CD4-positive, alpha-beta memory T cell (primary cell): ENCODE data around the gene OGDHL. TPM values are rescaled to one million over a fixed set of nuclear protein-coding genes. Genes with fewer than 3 reads are reported as not detected.
"Not testable (repeated sequence)": the region's sequence is repeated elsewhere in the genome, so short reads cannot be mapped to it uniquely, and the experiment has no call there.

ENCODE experiments used
- CTCF ChIA-PET: fragments of 350-600 bp; sonication (Branson Sonifier 250); formaldehyde crosslinking; loops from one replicate; lab custom pipeline; 2021; ENCODE audit warnings: inconsistent platforms; ENCODE audit not compliant: partially characterized antibody; lab: Charles Lee
- POLR2A ChIA-PET: fragments of 350-600 bp; sonication (Branson Sonifier 250); formaldehyde crosslinking; loops from one replicate; lab custom pipeline; 2021; ENCODE audit not compliant: partially characterized antibody; lab: Charles Lee
- DNase-seq, 5 donors: peaks; one replicate each; pipeline versions ENCODE4 v3.0.0 to v3.0.0-alpha.2; 2020 to 2022; ENCODE audit warnings: mixed read lengths in 1 of 5
- H3K27ac ChIP-seq: one replicate; pipeline ENCODE4 v1.7.0; 2013; ENCODE audit warnings: low read depth, low read length
- H3K27me3 ChIP-seq: 2 replicates; pipeline ENCODE4 v1.7.0; 2013; ENCODE audit warnings: mild to moderate bottlenecking, low read length, moderate library complexity; ENCODE audit not compliant: insufficient read depth
- H3K36me3 ChIP-seq: 2 replicates; pipeline ENCODE4 v1.7.0; 2013; ENCODE audit warnings: mild to moderate bottlenecking, low read length, moderate library complexity; ENCODE audit not compliant: insufficient read depth
- H3K4me1 ChIP-seq: 2 replicates; pipeline ENCODE4 v1.7.0; 2013; ENCODE audit warnings: mild to moderate bottlenecking, low read length, moderate library complexity; ENCODE audit not compliant: insufficient read depth
- H3K4me3 ChIP-seq, 2 donors: one replicate each; pipeline ENCODE4 v1.7.0; 2013; ENCODE audit warnings: low read length in 2 of 2, mild to moderate bottlenecking in 1 of 2
- H3K9me3 ChIP-seq, 2 donors: one replicate each; pipeline ENCODE4 v1.7.0; 2013; ENCODE audit warnings: low read length in 2 of 2, control low read depth in 1 of 2; ENCODE audit not compliant: control insufficient read depth in 1 of 2
- H3K27ac Mint-ChIP-seq, 7 donors: one replicate each; pipeline ENCODE4 v1.8.0; 2020 to 2021; ENCODE audit warnings: mixed read lengths in 7 of 7, mild to moderate bottlenecking in 6 of 7, inconsistent platforms in 3 of 7, moderate library complexity in 3 of 7
- H3K27me3 Mint-ChIP-seq, 2 donors: one replicate each; pipeline ENCODE4 v1.8.0; 2020 to 2021; ENCODE audit warnings: mixed read lengths in 2 of 2
- H3K36me3 Mint-ChIP-seq, 2 donors: one replicate each; pipeline ENCODE4 v1.8.0; 2020 to 2021; ENCODE audit warnings: mixed read lengths in 2 of 2, inconsistent platforms in 1 of 2, mild to moderate bottlenecking in 1 of 2
- H3K4me1 Mint-ChIP-seq, 4 donors: one replicate each; pipeline ENCODE4 v1.8.0; 2020 to 2021; ENCODE audit warnings: mixed read lengths in 4 of 4, mild to moderate bottlenecking in 1 of 4
- H3K4me3 Mint-ChIP-seq, 8 donors: one replicate each; pipeline ENCODE4 v1.8.0; 2020 to 2021; ENCODE audit warnings: mixed read lengths in 8 of 8, mild to moderate bottlenecking in 7 of 8, moderate library complexity in 6 of 8, inconsistent platforms in 3 of 8
- H3K9me3 Mint-ChIP-seq, 8 donors: one replicate each; pipeline ENCODE4 v1.8.0; 2020 to 2021; ENCODE audit warnings: mixed read lengths in 8 of 8, mild to moderate bottlenecking in 5 of 8, inconsistent platforms in 3 of 8, moderate library complexity in 1 of 8
- intact Hi-C: fragments of 100-400 bp; cut with micrococcal nuclease; formaldehyde crosslinking; loops from one replicate; pipeline ENCODE4 v1.15.1; 2023
- polyA plus RNA-seq, 2 donors: library from polyadenylated mRNA; unstranded; fragments of 300-500 nt; fragmentation: Illumina TruSeq; gene quantifications; one replicate each; pipeline ENCODE4 v1.2.3, GENCODE V29; 2021
- total RNA-seq, 2 experiments: library from RNA; stranded (reverse); gene quantifications; one replicate each; pipeline ENCODE4 v1.2.3, GENCODE V29; 2021

Gene OGDHL
- total and polyA plus RNA-seq, 4 experiments from 2014 or later, result not detected

- peaks cover 20% of the 10 kb centered on the region in 2 donors for H3K27me3 Mint-ChIP-seq
- H3K27ac ChIP-seq, result no peak overlapping the region
- H3K4me3 ChIP-seq, result no peak overlapping the region
- no peaks in the 10 kb centered on the region for H3K36me3 ChIP-seq
- intact Hi-C loops, result no loop called here
- no peak overlapping the region for H3K4me3 Mint-ChIP-seq
- ChIA-PET CTCF (no interaction called here), POLR2A (no interaction called here)
- DNase-seq, result no peak
- no peak overlapping the region for H3K27ac Mint-ChIP-seq
- H3K9me3 Mint-ChIP-seq, result no peaks in the 10 kb centered on the region
- H3K27me3 ChIP-seq, result no peaks in the 10 kb centered on the region
- H3K4me1 ChIP-seq, result no peaks in the 10 kb centered on the region
- no peaks in the 10 kb centered on the region for H3K36me3 Mint-ChIP-seq
- peaks cover 0 to 9% (median under 1%) of the 10 kb centered on the region in 4 donors for H3K4me1 Mint-ChIP-seq
- no peaks in the 10 kb centered on the region for H3K9me3 ChIP-seq
These were observed 5.5 kb downstream of the OGDHL start for GRCh38 chr10:49756641-49757040.

GRCh38 chr10:49756031-49756430, 6.1 kb downstream of the OGDHL start:
- H3K4me1 ChIP-seq, result no peaks in the 10 kb centered on the region
- H3K9me3 Mint-ChIP-seq, result no peaks in the 10 kb centered on the region
- ChIA-PET POLR2A (no interaction called here), CTCF (no interaction called here)
- no peaks in the 10 kb centered on the region for H3K27me3 ChIP-seq
- DNase-seq, result no peak
- H3K27ac Mint-ChIP-seq, result no peak overlapping the region
- no peaks in the 10 kb centered on the region for H3K9me3 ChIP-seq
- H3K4me1 Mint-ChIP-seq, result peaks cover 0 to 3% (median 0%) of the 10 kb centered on the region in 4 donors
- peaks cover 19 to 21% of the 10 kb centered on the region in 2 donors for H3K27me3 Mint-ChIP-seq
- intact Hi-C loops, result no loop called here
- no peaks in the 10 kb centered on the region for H3K36me3 Mint-ChIP-seq
- no peak overlapping the region for H3K27ac ChIP-seq
- H3K4me3 ChIP-seq, result no peak overlapping the region
- no peaks in the 10 kb centered on the region for H3K36me3 ChIP-seq
- no peak overlapping the region for H3K4me3 Mint-ChIP-seq

GRCh38 chr10:49754951-49755350, 7.2 kb downstream of the OGDHL start:
- H3K27me3 Mint-ChIP-seq, result peaks cover 17 to 18% of the 10 kb centered on the region in 2 donors
- H3K9me3 ChIP-seq, H3K27me3 ChIP-seq, H3K4me1 ChIP-seq, CTCF ChIA-PET, H3K9me3 Mint-ChIP-seq, H3K27ac Mint-ChIP-seq, H3K36me3 ChIP-seq, DNase-seq, H3K4me3 Mint-ChIP-seq, POLR2A ChIA-PET, intact Hi-C loops, H3K36me3 Mint-ChIP-seq, H3K27ac ChIP-seq, H3K4me3 ChIP-seq, H3K4me1 Mint-ChIP-seq: not testable (repeated sequence)

GRCh38 chr10:49752584-49752983, 9.5 kb downstream of the OGDHL start:
- ChIA-PET CTCF (no interaction called here), POLR2A (no interaction called here)
- Mint-ChIP-seq H3K27me3 (peaks cover 7% of the 10 kb centered on the region in 2 donors), H3K36me3 (no peaks in the 10 kb centered on the region), H3K27ac (no peak overlapping the region), H3K9me3 (no peaks in the 10 kb centered on the region), H3K4me1 (no peaks in the 10 kb centered on the region), H3K4me3 (no peak overlapping the region)
- Histone ChIP-seq H3K4me3 (no peak overlapping the region), H3K27me3 (no peaks in the 10 kb centered on the region), H3K4me1 (no peaks in the 10 kb centered on the region), H3K36me3 (no peaks in the 10 kb centered on the region), H3K27ac (no peak overlapping the region), H3K9me3 (no peaks in the 10 kb centered on the region)
- intact Hi-C loops, result no loop called here
- DNase-seq, result no peak

DNA sequence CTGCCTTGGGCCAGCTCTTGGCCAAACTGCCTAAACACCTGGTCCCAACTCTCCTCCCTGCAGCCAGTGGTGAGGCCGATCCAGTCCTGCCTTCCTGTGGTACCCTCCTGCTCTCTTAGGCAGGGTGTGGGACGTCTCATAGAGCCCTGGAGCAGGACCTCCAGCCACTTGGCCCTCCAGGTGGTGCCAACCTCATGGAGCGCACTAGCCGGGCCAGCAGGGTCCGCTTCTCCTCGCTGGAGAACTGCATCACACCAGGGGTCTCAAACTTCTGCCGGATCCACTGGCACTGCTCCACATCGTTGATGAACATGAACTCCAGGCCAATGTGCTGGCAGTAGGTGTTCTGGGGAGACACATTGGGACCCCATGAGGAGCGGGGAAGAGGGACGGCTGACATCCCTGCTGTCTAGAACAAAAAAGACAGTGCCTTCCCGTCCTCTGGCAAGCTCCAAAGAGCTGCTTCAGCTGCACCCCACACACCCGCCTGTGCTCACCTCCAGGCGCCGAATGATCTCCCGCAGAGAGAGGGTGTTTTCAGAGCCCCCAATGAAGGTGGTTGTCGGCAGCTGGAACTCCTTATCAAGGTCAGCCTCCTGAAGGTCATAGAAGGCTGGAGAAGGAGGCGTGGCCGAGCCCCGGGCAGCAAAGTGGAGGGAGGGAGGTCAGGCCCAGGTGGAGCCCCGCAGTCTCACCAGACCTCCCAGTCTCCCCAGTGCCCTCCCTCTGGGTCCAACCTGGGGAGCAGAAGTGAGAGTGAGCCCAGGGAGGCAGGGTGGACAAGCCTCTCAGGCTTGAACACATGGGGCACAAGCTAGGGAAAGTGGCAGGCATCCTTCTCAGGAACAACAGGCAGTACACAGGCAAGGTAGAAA, 10.2 kb downstream of the OGDHL start:
- Histone ChIP-seq H3K36me3 (no peaks in the 10 kb centered on the region), H3K9me3 (no peaks in the 10 kb centered on the region), H3K4me1 (no peaks in the 10 kb centered on the region), H3K4me3 (no peak overlapping the region), H3K27me3 (no peaks in the 10 kb centered on the region), H3K27ac (no peak overlapping the region)
- DNase-seq, result no peak
- ChIA-PET CTCF (interaction anchor here (0.6 kb wide), 1 partner anchor 51 kb away, joined by 3 read pairs; no protein-coding TSS in a partner anchor), POLR2A (no interaction called here)
- no peak overlapping the region for H3K4me3 Mint-ChIP-seq
- H3K9me3 Mint-ChIP-seq, result no peaks in the 10 kb centered on the region
- no peak overlapping the region for H3K27ac Mint-ChIP-seq
- H3K36me3 Mint-ChIP-seq, result no peaks in the 10 kb centered on the region
- peaks cover 5 to 7% of the 10 kb centered on the region in 2 donors for H3K27me3 Mint-ChIP-seq
- H3K4me1 Mint-ChIP-seq, result no peaks in the 10 kb centered on the region
- intact Hi-C loops, result no loop called here

GRCh38 chr10:49751216-49751615, 10.9 kb downstream of the OGDHL start:
- no peaks in the 10 kb centered on the region for H3K4me1 Mint-ChIP-seq

GRCh38 chr10:49750546-49750945, 11.6 kb downstream of the OGDHL start:
- H3K27ac ChIP-seq, result no peak overlapping the region
- no peak overlapping the region for H3K27ac Mint-ChIP-seq
- H3K4me1 ChIP-seq, result no peaks in the 10 kb centered on the region
- H3K9me3 ChIP-seq, result no peaks in the 10 kb centered on the region
- H3K36me3 ChIP-seq, result no peaks in the 10 kb centered on the region
- H3K27me3 Mint-ChIP-seq, result peaks cover 5% of the 10 kb centered on the region in 2 donors
- H3K27me3 ChIP-seq, result no peaks in the 10 kb centered on the region
- H3K36me3 Mint-ChIP-seq, result no peaks in the 10 kb centered on the region
- intact Hi-C loops, result no loop called here
- H3K4me3 Mint-ChIP-seq, result no peak overlapping the region
- no peak overlapping the region for H3K4me3 ChIP-seq
- H3K4me1 Mint-ChIP-seq, result no peaks in the 10 kb centered on the region
- ChIA-PET POLR2A (no interaction called here), CTCF (no interaction called here)
- DNase-seq, result no peak
- no peaks in the 10 kb centered on the region for H3K9me3 Mint-ChIP-seq

More at GRCh38 chr10:49751216-49751615, 10.9 kb downstream of the OGDHL start:
- no peak overlapping the region for H3K27ac Mint-ChIP-seq
- no peaks in the 10 kb centered on the region for H3K27me3 ChIP-seq
- no peak overlapping the region for H3K27ac ChIP-seq
- no peaks in the 10 kb centered on the region for H3K9me3 Mint-ChIP-seq
- H3K36me3 ChIP-seq, result no peaks in the 10 kb centered on the region
- peaks cover 5 to 7% of the 10 kb centered on the region in 2 donors for H3K27me3 Mint-ChIP-seq
- no peaks in the 10 kb centered on the region for H3K36me3 Mint-ChIP-seq
- H3K4me1 ChIP-seq, result no peaks in the 10 kb centered on the region
- no peak overlapping the region for H3K4me3 Mint-ChIP-seq
- H3K9me3 ChIP-seq, result no peaks in the 10 kb centered on the region
- no peak overlapping the region for H3K4me3 ChIP-seq
- CTCF ChIA-PET, result no interaction called here
- no peak for DNase-seq
- intact Hi-C loops, result no loop called here
- POLR2A ChIA-PET, result no interaction called here
